ENCODE results near the gene MIEN1. TPM values are rescaled to one million over a fixed set of nuclear protein-coding genes. Genes with fewer than 3 reads are reported as not detected.
"Not testable (repeated sequence)": the region's sequence is repeated elsewhere in the genome, so short reads cannot be mapped to it uniquely, and the experiment has no call there.

The MIEN1 gene
- total and polyA plus RNA-seq, 5 donors from 2014 or later: 44.1 to 158 (median 113) TPM

DNA sequence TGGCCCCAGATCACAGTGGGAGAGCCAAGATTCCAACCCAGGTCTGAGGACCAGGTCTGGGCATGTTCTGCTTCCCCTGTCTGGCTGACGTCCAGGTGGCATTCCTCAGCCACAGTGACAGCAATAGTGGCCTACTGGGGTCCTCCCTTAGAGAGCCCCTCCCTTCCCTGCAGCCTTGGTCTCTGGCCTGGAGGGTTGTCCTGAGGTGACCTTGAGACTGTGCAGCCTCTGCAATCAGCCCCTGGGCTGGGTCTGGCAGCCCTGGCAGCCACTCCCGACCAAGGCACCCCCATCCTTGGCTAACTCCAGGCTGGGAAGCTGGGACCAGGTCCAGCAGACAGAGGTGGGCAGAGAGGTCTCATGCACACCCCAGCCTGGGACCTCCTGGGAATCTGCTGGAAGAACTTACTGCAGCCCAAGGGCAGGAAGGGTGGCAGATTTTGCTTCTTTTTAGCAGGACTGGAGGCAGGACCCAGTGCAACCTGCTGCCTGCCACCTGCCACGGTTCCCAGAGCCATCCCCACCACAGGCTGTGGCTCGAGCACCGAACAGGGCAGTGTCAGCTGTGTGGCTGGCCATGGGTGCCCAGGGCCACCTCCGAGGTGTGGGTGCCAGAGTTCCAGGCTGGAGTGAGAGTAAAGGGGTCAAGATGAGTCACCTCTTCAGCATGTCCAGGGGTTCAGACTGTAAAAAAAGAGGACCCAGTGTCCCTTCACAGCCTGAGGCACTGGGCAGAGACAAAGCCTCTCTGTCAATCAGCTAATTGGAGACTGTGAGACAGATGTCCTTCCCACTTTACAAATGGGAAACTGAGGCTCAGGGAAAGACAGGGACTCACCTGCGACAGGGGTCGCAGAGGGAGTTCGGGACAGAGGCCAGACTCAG lies 20.0 kb upstream of the MIEN1 start:
- Histone ChIP-seq H3K9me3 (ENCODE audit: control insufficient read depth in 2 of 2, low read length in 2 of 2) (no peaks in the 10 kb centered on the region), H3K27ac (ENCODE audit: insufficient read depth, low read length, poor library complexity, severe bottlenecking) (no peak overlapping the region), H3K4me1 (ENCODE audit: control insufficient read depth, insufficient read depth, low read length, poor library complexity, severe bottlenecking) (peaks cover 17% of the 10 kb centered on the region), H3K27me3 (ENCODE audit: control insufficient read depth, insufficient read depth, low read length) (no peaks in the 10 kb centered on the region), H3K4me3 (ENCODE audit: low read depth, low read length) (no peak overlapping the region), H3K36me3 (ENCODE audit: control insufficient read depth, insufficient read depth, low read length) (no peaks in the 10 kb centered on the region)
- Mint-ChIP-seq H3K4me1 (peaks cover 0 to 18% (median 9%) of the 10 kb centered on the region in 4 donors), H3K4me3 (peak overlapping the region in 1 of 4 donors; percentile 35), H3K36me3 (no peaks in the 10 kb centered on the region), H3K27ac (peak overlapping the region in 1 of 3 donors; percentile 31), H3K27me3 (peaks cover 4% of the 10 kb centered on the region), H3K9me3 (no peaks in the 10 kb centered on the region)
- ATAC-seq (ENCODE audit: low read depth in 2 of 2): no peak
- no peak for DNase-seq

GRCh38 chr17:39748444-39749034 lies 18.2 kb upstream of the MIEN1 start:
- H3K27me3 Mint-ChIP-seq; H3K27me3 ChIP-seq (ENCODE audit: control insufficient read depth, insufficient read depth, low read length); H3K4me3 ChIP-seq (ENCODE audit: low read depth, low read length); H3K4me3 Mint-ChIP-seq; H3K9me3 ChIP-seq (ENCODE audit: control insufficient read depth in 2 of 2, low read length in 2 of 2); ATAC-seq (ENCODE audit: low read depth in 2 of 2); H3K4me1 ChIP-seq (ENCODE audit: control insufficient read depth, insufficient read depth, low read length, poor library complexity, severe bottlenecking); H3K27ac ChIP-seq (ENCODE audit: insufficient read depth, low read length, poor library complexity, severe bottlenecking); DNase-seq; H3K9me3 Mint-ChIP-seq; H3K36me3 ChIP-seq (ENCODE audit: control insufficient read depth, insufficient read depth, low read length); H3K27ac Mint-ChIP-seq; H3K36me3 Mint-ChIP-seq: not testable (repeated sequence)
- H3K4me1 Mint-ChIP-seq: peaks cover 0 to 13% (median 5%) of the 10 kb centered on the region in 4 donors

DNA sequence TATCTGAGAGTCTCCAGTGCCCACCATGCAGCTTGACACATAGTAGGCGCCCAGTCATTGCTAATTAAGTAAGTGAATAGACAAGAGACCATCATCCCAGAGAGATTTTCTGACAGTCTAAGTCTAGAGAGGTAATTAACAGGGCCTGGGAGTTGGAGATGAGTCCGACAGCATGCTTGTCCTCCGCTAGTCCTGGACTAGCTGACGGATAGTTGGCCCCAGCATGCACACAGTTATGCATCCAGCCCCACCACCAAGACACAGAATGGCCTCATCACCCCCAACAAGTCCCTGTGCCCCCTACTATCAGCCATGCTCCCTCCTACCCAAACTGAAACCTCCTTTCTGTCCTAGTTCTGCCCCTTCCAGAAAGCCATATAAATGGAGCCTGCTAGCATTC lies 17.4 kb upstream of the MIEN1 start:
- DNase-seq: no peak
- peak overlapping the region in 1 of 3 donors; percentile 48 for H3K27ac Mint-ChIP-seq
- H3K9me3 ChIP-seq (ENCODE audit: control insufficient read depth in 2 of 2, low read length in 2 of 2): no peaks in the 10 kb centered on the region

GRCh38 chr17:39746145-39746461 lies 15.8 kb upstream of the MIEN1 start:
- H3K36me3 Mint-ChIP-seq: no peaks in the 10 kb centered on the region
- no peaks in the 10 kb centered on the region for H3K9me3 ChIP-seq (ENCODE audit: control insufficient read depth in 2 of 2, low read length in 2 of 2)
- no peak overlapping the region for H3K27ac Mint-ChIP-seq
- no peaks in the 10 kb centered on the region for H3K9me3 Mint-ChIP-seq
- no peak overlapping the region for H3K4me3 ChIP-seq (ENCODE audit: low read depth, low read length)
- H3K4me3 Mint-ChIP-seq: no peak overlapping the region
- no peak overlapping the region for H3K27ac ChIP-seq (ENCODE audit: insufficient read depth, low read length, poor library complexity, severe bottlenecking)
- no peaks in the 10 kb centered on the region for H3K4me1 ChIP-seq (ENCODE audit: control insufficient read depth, insufficient read depth, low read length, poor library complexity, severe bottlenecking)
- no peak for ATAC-seq (ENCODE audit: low read depth in 2 of 2)
- no peaks in the 10 kb centered on the region for H3K27me3 ChIP-seq (ENCODE audit: control insufficient read depth, insufficient read depth, low read length)
- no peaks in the 10 kb centered on the region for H3K36me3 ChIP-seq (ENCODE audit: control insufficient read depth, insufficient read depth, low read length)
- H3K4me1 Mint-ChIP-seq: peaks cover 0 to 4% (median 0%) of the 10 kb centered on the region in 4 donors
- DNase-seq: no peak
- H3K27me3 Mint-ChIP-seq: peaks cover 15% of the 10 kb centered on the region

More for the DNA sequence above, 17.4 kb upstream of the MIEN1 start:
- Histone ChIP-seq H3K36me3 (ENCODE audit: control insufficient read depth, insufficient read depth, low read length) (no peaks in the 10 kb centered on the region), H3K27me3 (ENCODE audit: control insufficient read depth, insufficient read depth, low read length) (no peaks in the 10 kb centered on the region), H3K27ac (ENCODE audit: insufficient read depth, low read length, poor library complexity, severe bottlenecking) (no peak overlapping the region), H3K4me1 (ENCODE audit: control insufficient read depth, insufficient read depth, low read length, poor library complexity, severe bottlenecking) (no peaks in the 10 kb centered on the region), H3K4me3 (ENCODE audit: low read depth, low read length) (no peak overlapping the region)
- Mint-ChIP-seq H3K9me3 (no peaks in the 10 kb centered on the region), H3K27me3 (peaks cover 10% of the 10 kb centered on the region), H3K4me3 (no peak overlapping the region), H3K4me1 (peaks cover 0 to 5% (median 2%) of the 10 kb centered on the region in 4 donors), H3K36me3 (no peaks in the 10 kb centered on the region)
- no peak for ATAC-seq (ENCODE audit: low read depth in 2 of 2)

- no peak overlapping the region for H3K27ac ChIP-seq (ENCODE audit: insufficient read depth, low read length, poor library complexity, severe bottlenecking)
- H3K36me3 ChIP-seq (ENCODE audit: control insufficient read depth, insufficient read depth, low read length): no peaks in the 10 kb centered on the region
- Mint-ChIP-seq H3K4me3 (no peak overlapping the region), H3K4me1 (peaks cover 0 to 4% (median 0%) of the 10 kb centered on the region in 4 donors), H3K9me3 (no peaks in the 10 kb centered on the region), H3K27me3 (peaks cover 20% of the 10 kb centered on the region), H3K36me3 (no peaks in the 10 kb centered on the region), H3K27ac (no peak overlapping the region)
- no peak for DNase-seq
- no peak for ATAC-seq (ENCODE audit: low read depth in 2 of 2)
- no peak overlapping the region for H3K4me3 ChIP-seq (ENCODE audit: low read depth, low read length)
- no peaks in the 10 kb centered on the region for H3K27me3 ChIP-seq (ENCODE audit: control insufficient read depth, insufficient read depth, low read length)
- H3K9me3 ChIP-seq (ENCODE audit: control insufficient read depth in 2 of 2, low read length in 2 of 2): no peaks in the 10 kb centered on the region
- no peaks in the 10 kb centered on the region for H3K4me1 ChIP-seq (ENCODE audit: control insufficient read depth, insufficient read depth, low read length, poor library complexity, severe bottlenecking)
Measured at GRCh38 chr17:39745335-39746144, 15.2 kb upstream of the MIEN1 start.

DNA sequence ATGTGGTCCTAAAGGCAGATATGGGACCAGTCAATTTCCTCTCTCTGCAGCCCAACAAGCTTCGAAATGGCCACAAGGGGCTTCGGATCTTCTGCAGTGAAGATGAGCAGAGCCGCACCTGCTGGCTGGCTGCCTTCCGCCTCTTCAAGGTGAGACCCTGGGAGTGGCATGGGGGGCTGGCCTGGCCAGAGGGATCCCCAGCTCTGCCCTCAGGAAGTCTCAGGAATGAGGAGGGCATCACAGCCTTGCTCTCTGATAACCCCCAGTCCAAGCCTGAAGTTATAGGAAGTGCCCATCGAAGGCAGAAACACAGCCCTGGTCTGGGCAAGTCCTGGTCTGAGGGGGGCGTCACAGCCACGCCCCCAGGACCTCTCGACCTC lies 14.5 kb upstream of the MIEN1 start:
- no peak overlapping the region for H3K4me3 Mint-ChIP-seq
- no peaks in the 10 kb centered on the region for H3K27me3 ChIP-seq (ENCODE audit: control insufficient read depth, insufficient read depth, low read length)
- no peaks in the 10 kb centered on the region for H3K9me3 ChIP-seq (ENCODE audit: control insufficient read depth in 2 of 2, low read length in 2 of 2)
- DNase-seq: no peak
- ATAC-seq (ENCODE audit: low read depth in 2 of 2): no peak
- H3K4me1 ChIP-seq (ENCODE audit: control insufficient read depth, insufficient read depth, low read length, poor library complexity, severe bottlenecking): no peaks in the 10 kb centered on the region
- peaks cover 0 to 1% (median 0%) of the 10 kb centered on the region in 7 donors for H3K9me3 Mint-ChIP-seq
- no peaks in the 10 kb centered on the region for H3K36me3 ChIP-seq (ENCODE audit: control insufficient read depth, insufficient read depth, low read length)
- H3K36me3 Mint-ChIP-seq: no peaks in the 10 kb centered on the region
- no peak overlapping the region for H3K27ac Mint-ChIP-seq
- no peak overlapping the region for H3K4me3 ChIP-seq (ENCODE audit: low read depth, low read length)
- H3K4me1 Mint-ChIP-seq: peaks cover 0 to 4% (median under 1%) of the 10 kb centered on the region in 4 donors
- no peak overlapping the region for H3K27ac ChIP-seq (ENCODE audit: insufficient read depth, low read length, poor library complexity, severe bottlenecking)
- peaks cover 20% of the 10 kb centered on the region for H3K27me3 Mint-ChIP-seq

GRCh38 chr17:39744075-39744835 lies 13.9 kb upstream of the MIEN1 start:
- Mint-ChIP-seq H3K4me3 (no peak overlapping the region), H3K36me3 (no peaks in the 10 kb centered on the region), H3K9me3 (peaks cover 0 to 1% (median 0%) of the 10 kb centered on the region in 7 donors), H3K27me3 (peaks cover 20% of the 10 kb centered on the region), H3K27ac (no peak overlapping the region), H3K4me1 (peaks cover 0 to 6% (median 2%) of the 10 kb centered on the region in 4 donors)
- DNase-seq (no peak), ATAC-seq (ENCODE audit: low read depth in 2 of 2) (no peak)
- H3K27me3 ChIP-seq (ENCODE audit: control insufficient read depth, insufficient read depth, low read length): no peaks in the 10 kb centered on the region
- H3K36me3 ChIP-seq (ENCODE audit: control insufficient read depth, insufficient read depth, low read length): no peaks in the 10 kb centered on the region
- H3K9me3 ChIP-seq (ENCODE audit: control insufficient read depth in 2 of 2, low read length in 2 of 2): no peaks in the 10 kb centered on the region
- peaks cover under 1% of the 10 kb centered on the region for H3K4me1 ChIP-seq (ENCODE audit: control insufficient read depth, insufficient read depth, low read length, poor library complexity, severe bottlenecking)
- no peak overlapping the region for H3K27ac ChIP-seq (ENCODE audit: insufficient read depth, low read length, poor library complexity, severe bottlenecking)
- H3K4me3 ChIP-seq (ENCODE audit: low read depth, low read length): no peak overlapping the region

Data from CD4-positive, CD25-positive, alpha-beta regulatory T cell (primary cell).